ENCODE data around the gene LHX5. TPM values are rescaled to one million over a fixed set of nuclear protein-coding genes. Genes with fewer than 3 reads are reported as not detected.

Gene LHX5
- total RNA-seq, 1 donor from 2014 or later = not detected

DNA sequence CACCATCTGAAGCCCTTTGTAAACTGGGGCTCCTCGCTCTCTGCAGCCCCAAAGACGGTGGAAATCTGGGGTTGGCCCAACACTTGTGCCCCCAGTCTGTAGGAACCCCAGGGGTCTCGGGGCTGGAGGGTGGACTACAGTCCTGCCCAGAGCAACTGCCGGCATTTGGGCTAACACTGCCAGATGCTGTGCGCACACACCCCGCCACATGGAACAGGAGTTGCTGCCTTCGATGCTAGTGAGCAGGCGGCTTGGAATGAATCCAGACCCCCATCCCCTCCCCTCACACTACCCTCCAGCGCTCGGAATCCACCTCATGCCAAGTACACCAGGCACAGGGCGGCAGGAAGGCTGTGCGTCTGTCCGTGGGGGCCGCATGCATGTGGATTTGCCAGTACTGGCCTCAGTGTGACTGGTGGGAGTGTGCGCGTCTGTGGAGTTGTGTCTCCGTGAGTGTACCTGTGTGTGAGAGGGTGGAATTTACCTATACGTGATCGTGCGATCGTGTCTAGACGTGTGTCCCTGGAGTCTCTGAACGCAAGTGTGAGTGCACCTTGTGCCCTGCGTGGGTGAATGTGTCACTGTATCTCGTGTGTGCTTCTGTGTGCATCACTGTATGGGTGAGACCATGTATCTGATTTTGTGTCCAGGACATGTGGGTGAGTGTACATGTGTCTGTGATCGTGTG lies 5.1 kb downstream of the LHX5 start:
- no peak for ATAC-seq
- no peak for DNase-seq (ENCODE audit: low spot score)

DNA sequence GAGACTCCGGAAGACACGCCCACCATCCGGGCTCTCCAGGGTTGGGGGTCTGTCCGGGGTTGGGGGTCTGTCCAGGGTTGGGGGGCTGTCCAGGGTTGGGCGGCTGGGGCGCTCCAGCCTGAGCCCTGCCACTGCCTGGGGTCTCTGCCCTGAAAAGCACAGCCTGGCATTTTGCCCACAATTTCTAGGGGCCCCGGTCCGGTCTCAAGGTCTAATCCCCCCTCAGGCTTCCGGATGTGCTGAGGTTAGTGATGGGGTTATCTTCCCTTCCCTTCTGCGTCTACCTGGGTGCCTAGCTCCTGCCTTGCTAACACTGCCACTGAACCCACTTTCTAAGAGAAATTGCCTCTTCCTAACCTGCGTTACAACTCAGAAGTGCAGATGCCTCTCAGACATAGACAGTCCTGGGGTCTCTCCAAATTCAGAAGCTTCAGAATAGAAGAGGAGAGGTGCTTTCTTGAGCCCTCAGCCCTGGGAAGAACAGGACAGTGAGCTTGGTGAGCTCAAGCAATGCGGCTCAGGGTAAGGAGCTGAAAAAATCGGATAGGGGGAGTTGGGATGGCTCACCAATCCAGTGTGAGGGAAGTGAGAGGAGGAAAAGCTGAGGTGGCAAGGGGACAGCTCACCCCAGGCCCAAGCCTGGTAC lies 5.7 kb downstream of the LHX5 start:
- DNase-seq (ENCODE audit: low spot score) (no peak), ATAC-seq (no peak)

DNA sequence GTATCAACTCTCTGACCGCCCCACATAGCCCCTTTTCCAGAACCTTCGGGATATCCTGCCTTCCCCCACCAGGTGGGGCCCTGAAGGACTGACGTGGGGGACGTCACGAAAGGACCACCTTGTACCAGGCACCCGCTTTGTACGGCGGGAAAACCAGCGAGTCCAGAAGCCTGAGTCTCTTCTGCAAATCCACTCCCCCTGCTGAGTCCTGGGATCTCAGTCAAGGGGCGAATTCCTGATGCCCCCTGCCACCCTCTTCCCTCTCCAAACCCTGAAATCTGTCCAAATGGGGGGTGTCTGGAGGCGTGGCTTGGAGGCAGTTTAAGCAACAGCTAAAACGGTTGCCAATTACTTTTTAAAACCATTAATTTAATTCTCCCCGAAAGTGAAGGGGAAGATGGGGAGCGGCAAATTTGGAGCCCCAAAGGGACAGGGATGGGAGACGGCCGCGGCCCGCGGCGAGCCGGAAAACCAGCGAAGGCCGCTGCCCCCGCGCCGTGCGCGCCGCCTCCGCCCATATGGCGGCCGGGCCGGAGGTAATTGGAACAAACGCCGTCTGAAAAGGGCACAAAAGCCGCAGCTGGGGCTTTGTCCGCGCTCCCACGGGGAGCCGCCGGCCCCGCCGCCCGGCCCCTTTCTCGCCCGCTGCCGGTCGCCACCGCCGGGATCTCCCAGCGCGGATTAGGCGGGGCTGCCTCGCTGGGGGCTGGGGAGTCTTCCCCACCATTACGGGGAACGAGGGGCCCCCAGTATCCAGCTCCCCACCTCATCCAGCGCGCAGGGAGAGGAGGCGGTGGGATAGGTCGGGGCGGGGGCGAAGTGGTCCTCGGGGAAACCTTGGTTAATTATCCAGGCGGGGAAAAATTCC lies 6.6 kb downstream of the LHX5 start:
- no peak for DNase-seq (ENCODE audit: low spot score)

DNA sequence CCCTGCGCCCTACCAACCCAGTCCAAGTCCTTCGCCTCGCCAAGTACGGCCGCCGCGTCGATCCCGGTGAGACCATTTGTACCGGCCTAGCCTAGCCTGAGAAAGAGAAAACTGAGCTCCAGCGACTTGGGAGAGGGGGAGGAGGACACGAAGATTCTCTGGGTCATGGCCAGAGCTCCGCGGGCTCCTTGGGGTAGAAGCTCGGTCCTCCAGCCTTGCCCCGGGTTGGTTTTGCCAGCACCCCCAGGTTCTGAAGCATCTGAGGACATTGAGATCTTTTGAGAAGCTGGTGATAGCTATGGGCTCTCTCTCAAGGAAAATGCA lies 7.3 kb downstream of the LHX5 start:
- ATAC-seq (no peak), DNase-seq (ENCODE audit: low spot score) (no peak)

More for the DNA sequence above, 6.6 kb downstream of the LHX5 start:
- ATAC-seq = no peak

DNA sequence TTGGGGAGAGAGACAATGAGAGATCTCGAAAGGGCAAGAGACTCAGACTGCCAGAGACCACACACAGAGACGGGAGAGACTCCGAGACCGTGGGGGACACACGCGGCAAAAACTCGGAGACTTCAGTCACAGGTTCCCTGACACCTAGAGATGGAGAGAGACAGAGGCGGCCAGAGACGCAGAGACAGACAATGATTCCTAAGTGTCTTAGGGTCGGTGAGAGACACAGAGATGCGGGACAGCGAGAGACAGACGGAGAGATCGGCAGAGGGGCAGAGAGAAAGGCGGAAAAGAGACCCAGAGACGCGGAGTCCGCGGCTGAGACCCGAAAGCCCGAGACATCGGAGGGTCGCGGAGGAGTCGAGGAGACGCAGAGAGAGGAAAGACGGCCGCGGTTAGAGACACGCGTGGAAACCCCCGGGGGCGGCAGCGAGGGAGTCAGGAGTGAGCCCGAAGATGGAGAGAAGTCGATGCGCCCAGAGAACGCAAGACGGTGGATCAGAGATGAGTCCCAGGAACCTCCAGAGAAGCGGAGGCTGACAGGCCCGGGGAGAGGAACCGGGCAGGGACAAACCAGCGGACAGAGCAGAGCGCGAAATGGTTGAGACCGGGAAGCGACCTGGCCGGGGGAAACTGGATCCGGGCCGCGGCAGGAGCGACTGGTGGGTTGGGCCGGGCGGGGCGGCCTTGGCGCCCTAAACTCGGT lies 7.8 kb downstream of the LHX5 start:
- DNase-seq (ENCODE audit: low spot score) = no peak
- ATAC-seq = no peak

DNA sequence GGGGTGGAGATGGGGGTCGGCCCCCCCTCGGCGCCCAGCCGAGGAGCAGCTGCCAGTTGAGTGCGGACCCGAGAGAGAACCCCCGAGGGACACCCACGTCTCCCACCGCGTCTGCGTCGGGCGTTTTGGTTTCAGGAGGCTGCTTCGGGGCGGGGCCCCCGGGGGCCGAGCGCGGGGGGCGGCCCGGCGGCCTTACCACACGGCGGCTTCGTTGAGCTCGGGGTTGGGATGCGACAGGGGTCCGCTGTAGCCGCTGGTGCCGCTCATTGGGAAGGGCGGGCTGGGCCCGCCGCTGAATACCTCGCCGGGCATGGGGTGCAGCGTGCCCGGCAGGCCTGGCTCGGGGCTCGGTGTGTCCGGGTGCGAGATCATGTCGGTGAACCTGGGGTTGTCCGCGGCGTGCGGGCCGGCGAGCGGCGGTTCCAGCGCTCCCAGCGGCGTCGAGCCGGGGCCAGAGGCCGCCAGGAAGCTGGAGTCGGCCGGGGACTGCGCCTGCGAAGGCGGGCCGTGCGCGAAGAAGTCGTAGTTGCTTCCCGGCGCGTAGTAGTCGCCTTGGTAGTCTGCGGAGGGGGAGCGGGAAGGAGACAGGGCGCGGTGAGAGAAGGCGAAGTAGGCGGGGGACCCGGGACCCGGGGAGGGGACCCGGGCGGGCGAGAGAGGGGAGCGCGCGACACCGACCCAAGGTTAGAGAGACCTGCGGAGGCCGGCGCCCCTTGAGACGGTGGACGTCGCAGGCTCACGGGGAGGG lies 8.5 kb downstream of the LHX5 start:
- no peak for ATAC-seq
- no peak for DNase-seq (ENCODE audit: low spot score)

DNA sequence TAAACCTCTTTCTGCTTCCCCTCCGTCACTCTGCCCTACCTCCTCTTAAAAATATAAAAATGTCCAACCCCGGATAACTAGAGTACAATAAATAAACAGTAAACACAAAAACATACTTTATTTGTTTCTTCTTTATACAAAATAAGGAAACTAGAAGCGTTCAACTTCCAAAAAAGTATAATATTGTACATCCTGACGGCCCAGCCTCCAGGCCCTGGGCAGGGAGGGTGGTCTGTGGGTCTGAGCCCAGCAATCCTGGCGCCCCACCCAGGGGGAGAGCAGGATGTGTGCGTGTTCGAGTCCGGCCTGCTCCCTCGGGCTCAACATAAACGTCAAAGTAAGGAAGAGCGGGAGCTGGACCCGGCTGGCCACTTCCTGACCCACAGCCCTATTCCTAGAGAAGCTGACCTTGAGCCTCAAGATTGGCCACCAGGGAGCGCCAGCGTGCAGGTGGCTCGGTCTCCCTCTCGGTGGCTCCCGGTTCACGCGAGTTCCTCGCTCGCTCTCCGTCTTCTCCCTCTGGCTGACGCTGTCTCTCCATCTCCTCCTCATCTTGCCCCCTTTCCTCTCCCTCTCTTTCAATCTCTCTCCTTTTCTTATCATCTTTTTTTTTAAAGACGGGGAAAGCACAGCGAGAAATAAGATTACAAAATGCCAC lies 9.4 kb downstream of the LHX5 start:
- peak; percentile 79 for DNase-seq (ENCODE audit: low spot score)
- ATAC-seq = peak; percentile 91

DNA sequence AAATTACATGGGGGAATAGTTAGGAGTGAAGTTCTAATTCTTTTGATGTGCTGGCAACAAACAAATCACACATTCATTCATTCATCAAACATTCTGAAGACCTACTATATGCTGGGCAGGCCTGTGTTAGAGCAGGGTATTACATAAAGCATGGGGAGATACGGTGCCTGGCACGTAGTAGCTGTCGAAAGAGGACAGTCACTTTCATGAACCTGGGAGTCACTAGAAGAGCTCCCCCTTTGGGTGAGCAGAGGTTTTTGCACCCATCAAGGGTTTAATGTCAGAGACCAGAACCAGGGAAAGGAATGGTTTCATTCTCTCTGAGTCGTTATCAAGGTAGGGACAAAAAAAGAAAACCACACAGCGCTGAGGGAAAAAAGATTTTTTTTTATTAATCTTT lies 10.0 kb downstream of the LHX5 start:
- peak; percentile 71 for ATAC-seq
- no peak for DNase-seq (ENCODE audit: low spot score)

DNA sequence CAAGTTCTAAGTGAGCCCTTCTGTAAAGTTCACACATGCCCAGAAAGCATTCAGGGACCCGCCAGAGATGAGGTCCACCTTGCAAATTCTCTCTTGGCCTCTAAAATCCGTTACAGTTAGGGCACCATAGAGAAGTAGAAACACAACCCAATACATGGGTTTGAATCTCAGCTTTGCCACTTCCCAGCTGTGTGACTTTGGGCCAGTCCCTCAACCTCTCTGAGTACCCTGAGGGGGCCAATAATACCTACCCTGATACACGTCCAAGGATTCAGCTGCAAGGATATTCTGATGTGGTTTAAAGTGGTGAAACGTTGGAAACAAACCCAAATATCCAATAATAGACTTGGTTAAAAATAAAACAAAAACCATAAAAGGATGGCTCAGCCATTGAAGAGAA lies 11.7 kb downstream of the LHX5 start:
- DNase-seq (ENCODE audit: low spot score) (no peak), ATAC-seq (no peak)

DNA sequence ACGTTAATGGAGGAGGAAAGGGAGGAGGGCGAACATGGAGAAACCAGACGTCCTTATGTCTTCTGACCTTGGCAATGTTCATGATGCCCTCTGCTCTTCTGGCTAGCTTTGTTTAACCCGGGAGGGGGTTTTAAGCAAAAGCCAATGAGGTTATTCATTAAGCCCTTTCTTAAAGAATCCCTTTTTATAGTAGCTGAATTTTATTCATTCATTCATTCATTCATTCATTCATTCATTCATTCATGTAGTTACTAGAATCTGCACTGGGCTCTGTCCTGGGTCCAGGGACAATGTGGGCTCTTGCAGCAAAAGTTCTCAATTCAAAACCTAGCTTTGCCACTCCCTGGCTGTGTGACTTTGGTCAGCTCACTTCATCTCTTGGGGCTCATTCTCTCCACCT lies 14.0 kb downstream of the LHX5 start:
- DNase-seq (ENCODE audit: low spot score) (no peak), ATAC-seq (no peak)

DNA sequence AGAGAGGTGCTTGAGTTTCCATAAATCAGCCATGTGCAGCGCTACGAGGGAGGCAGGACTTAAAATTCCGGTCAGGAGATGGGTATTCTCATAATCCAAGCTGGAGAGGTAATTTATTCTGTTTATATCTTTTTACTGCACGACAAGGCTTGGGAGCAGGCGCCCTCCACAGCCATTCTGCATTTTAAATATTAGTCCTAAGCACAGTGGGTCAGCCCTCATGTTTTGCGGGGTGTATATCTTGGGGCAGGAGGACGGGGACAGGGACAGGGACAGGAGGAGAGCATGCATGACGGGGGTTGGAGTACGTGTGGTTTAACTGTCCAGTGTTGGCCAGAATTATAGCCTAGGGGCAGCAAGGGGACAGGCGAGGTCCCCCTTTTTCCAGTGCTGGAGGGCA lies 14.5 kb downstream of the LHX5 start:
- DNase-seq (ENCODE audit: low spot score) (no peak), ATAC-seq (no peak)

DNA sequence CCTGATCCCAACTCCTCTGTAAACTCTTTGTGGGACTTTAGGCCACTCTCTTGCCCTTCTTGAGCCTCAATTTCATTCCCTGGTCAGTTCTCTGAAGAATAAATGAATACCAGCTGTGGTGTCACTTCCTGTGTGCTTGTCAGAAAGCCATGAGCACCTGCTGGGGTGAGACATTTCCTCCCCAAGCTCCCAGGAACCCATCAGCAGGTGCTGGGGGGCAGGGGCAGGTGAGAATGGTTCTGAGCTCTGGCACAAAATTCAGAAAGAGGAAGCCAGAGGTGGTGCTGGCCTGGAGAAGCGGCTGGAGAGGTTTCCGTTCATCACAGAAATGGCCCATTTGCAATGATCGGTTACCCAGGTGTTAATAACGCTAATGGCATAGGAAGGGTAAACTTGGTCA lies 14.9 kb downstream of the LHX5 start:
- ATAC-seq = no peak
- no peak for DNase-seq (ENCODE audit: low spot score)

DNA sequence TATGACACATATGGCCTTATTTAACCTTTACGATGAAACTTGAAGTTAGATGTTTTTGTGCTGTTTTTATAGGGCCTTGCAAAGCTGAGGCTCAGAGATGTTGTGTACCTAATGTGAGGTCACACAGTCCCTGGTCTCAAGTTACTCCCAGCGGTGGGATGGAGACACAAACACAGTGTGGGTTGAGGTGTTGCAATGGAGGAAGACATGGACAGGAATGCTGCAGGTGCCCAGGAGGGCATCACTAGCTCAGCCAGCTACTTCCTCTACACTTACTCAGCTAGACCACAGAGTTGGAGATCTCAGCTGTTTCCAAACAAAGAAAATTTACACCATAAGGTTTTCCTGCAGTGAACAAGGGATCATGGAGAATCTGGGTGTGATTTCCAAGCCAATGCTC lies 15.5 kb downstream of the LHX5 start:
- ATAC-seq (no peak), DNase-seq (ENCODE audit: low spot score) (no peak)

DNA sequence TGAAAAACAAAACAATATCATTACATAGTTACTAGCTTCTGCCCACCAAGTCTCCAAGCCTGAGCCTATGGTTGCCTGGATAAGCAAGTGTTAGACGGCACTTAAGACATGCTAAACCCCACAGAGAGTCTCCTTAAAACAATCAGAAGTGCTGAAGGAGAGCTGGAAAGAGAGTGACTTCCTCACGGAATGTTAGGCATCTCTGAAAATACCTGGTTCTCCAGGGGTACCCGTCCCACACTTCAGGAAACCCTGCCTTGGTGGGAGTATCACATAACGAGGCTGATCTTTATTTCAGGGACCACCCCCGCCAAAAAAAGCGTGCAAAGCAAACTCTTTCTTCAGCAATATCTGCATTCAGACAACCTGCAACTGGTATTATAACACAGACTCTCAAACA lies 18.3 kb downstream of the LHX5 start:
- DNase-seq (ENCODE audit: low spot score) (no peak), ATAC-seq (no peak)

DNA sequence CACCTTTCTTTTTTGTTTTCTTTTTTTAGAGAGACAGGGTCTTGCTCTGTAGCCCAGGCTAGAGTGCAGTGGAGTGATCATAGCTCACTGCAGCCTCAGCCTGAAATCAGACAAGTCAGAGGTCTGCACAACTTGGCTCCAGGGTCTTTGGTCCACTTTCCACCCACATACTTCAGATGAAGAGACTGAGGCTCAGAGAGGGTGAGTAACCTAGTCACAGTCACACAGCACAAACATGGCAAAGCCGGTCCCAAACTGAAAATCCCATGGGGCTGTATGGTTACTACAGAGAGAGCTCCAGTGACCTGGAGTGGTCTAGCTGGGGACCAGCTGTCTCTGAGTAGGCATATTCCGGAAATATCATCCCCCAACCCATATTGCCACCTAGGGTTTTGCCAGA lies 19.2 kb downstream of the LHX5 start:
- no peak for DNase-seq (ENCODE audit: low spot score)

DNA sequence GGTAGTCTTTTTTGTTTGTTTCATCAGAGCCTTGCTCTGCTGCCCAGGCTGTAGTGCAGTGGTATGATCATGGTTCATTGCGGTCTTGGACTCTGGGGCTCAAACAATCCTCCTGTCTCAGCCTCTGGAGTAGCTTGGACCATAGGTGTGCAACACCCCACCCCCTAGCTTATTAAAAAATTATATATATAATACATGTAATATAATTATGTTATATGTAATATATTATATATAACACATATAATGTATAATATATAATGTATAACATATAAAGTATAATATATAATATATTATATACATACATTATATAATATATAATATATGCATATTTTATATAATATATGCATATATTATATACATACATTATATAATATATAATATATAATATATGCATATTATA lies 21.8 kb downstream of the LHX5 start:
- no peak for ATAC-seq
- no peak for DNase-seq (ENCODE audit: low spot score)

More for the DNA sequence above, 19.2 kb downstream of the LHX5 start:
- no peak for ATAC-seq

DNA sequence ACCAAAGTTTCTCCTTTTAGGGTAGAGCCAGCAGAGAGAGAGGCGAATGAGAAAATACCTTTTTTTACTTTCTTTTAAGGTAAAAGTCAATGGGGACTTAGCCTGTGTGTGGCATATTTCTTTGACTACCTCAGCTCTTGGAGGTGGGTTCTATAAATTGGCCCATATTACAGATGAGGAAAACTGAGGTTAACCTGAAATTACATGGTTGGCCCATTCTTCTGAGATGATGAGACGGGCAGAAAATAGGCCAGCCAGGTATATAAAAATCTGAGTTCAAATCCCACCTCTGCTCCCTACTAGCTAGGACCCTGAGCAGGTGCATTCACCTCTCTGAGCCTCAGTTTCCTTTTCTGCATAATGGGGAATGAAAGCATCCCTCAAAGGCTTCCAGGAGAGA lies 22.4 kb downstream of the LHX5 start:
- DNase-seq (ENCODE audit: low spot score) (no peak), ATAC-seq (no peak)

DNA sequence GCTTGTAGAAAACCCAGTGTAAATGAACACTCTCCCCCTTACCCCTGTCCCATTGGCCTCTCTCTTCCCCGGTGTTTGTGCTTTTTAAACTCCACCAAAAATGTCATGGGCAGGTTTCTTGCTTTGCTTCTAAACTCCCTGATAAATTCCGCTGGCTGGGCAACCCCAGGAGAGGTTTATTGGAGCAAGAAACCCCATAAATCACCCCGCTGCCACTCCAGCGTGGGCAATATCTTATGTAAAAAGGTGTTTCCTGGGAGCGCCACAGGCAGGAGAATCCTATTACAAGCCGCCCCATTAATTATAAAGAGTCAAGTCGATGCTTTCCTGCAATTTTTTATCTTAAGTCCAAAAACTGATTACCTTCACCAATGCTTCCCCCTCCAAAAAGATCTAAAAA lies 22.8 kb downstream of the LHX5 start:
- no peak for DNase-seq (ENCODE audit: low spot score)
- no peak for ATAC-seq

DNA sequence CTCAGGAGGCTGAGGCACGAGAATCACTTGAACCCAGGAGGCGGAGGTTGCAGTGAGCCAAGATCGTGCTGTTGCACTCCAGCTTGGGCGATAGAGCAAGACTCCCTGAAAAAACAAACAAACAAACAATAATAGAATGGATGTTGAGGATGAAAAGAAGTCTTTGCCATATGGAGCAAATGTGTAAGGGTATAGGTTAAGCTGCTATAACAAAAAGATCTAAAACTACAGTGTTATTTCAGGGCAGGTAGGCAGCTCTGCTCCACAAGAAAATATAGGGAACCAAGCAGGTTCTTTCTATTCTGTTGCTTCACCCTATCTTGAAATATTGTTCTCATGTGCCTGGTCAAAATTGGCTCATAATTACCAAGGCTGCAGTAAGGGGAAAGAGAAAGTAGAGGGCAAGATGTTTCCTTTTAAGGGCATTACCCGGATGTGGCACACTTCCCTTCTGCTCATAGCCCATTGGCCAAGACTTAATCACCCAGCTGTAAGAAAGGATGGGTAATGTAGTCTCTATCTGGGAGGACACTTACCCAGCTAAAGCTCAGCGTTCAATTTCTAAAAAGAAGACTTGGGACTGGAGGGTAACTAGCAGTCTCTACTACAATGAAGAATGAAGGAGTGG lies 26.0 kb downstream of the LHX5 start:
- ATAC-seq (no peak), DNase-seq (ENCODE audit: low spot score) (no peak)

DNA sequence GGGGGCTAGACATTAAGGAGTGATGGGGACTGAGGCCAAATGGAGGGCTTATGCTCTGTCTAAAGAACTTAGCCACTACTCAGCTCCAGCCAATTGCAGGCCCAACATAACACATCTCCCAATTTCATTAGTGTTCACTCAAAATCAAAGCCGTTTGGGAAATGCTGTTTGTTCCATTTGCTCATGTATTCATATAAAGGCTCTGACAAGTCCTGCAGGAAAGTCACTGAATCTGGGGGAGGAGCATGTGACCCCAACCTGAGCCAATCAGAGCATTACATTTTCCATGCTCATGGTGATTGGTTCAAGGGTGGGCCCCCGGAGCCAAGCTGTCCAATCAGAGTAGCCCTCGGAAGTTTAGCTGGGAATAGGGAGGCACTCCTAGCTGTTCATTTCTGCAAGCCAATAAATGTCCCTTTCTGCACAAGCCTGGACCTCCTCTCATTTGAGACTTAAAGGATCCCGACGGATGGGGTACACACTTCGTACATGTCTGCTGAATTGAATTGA lies 28.6 kb downstream of the LHX5 start:
- no peak for DNase-seq (ENCODE audit: low spot score)
- no peak for ATAC-seq

Measured in left lobe of liver (tissue), 2 donors.